Stimulated activated CD4-positive, alpha-beta T cell treated with anti-CD3 and anti-CD28 coated beads, Interleukin-1b, Interleukin-23, amount 100 ng/mL, for 24 hours (primary cell): ENCODE results near the gene SC5D.

Experiments
- DNase-seq, 4 experiments: peaks; one replicate each; pipeline ENCODE4 v3.0.0-alpha.2; 2020; ENCODE audit warnings: low read depth in 4 of 4, low spot score in 1 of 4

The SC5D gene

DNA sequence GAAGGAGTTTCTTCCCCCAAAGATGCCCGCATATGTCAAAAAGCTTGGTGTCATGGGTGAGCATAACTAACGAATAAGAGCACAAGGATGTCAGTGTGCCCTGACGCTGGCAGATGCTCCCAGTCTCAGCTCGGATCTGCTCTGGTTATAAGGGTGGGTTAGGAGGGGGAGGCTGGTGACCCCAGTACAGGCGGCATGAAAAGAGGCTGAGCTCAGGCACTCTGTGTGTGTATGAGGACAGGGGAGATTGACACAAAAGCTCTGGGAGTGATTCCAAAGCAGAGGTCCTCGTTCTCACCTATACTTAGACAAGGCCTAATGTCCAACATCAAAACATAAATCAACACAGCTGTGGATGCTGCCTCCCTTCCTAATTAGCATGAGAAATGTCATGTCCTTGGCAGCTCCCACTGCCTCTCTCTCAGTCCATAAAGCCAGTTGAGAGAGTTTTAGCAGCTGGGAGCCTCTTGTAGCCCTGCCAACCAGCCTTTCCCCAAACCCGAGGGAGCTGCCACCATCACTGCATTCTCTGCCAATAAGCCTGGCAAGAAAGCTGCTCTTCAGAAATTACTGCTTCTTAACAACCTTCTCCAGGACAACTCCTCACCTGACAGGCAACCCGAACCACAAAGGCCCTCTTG lies 59.8 kb downstream of the SC5D start:
- DNase-seq: no peak

DNA sequence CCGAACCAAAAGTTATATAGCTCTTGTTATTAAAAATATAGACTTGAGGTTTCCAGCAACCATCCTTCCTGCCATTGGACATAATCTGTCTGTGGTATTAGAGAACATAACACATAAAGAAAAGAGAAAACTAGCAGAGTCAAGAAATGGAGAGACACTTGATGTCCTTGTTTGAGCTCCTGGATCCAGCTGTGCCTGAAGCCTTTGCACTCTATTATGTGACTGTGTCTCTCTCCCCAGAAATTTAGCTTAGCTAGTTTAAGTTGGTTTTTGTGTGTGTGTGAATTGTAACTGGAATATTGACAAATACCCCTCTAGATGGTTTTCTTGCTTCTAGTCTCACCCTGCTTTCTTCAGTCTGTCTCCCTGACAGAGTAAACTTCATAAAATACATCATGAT lies 61.6 kb downstream of the SC5D start:
- no peak for DNase-seq

DNA sequence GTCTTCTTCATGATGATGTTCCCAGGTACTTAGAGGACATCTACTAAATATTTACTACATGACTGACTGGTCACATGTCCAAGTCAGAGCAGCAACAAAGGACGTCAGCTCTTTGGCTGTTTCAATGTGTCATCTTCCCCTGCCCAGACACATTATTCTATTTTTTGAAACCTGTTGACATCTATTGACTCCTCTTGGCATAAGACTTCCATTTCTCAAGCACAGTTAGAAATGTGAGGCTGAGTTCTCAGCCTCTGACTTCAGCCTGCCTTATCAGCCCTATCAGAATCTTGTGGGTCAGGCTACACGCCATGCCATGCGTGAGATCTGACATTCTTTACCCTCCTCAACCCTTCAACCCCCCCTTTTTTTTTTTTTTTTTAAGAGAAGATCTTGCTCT lies 63.8 kb downstream of the SC5D start:
- DNase-seq: no peak
